Measurements from ENCODE around the gene SLC5A11.

- TF ChIP-seq CTCF (IDR thresholded peaks at IDR 0.05; ENCODE audit: insufficient read depth, low read depth, low read length) (no peak), EZH2 (IDR thresholded peaks at IDR 0.05; ENCODE audit: insufficient read depth, low read length) (no peak)
Observed at GRCh38 chr16:24822542-24822941, 23.2 kb upstream of the SLC5A11 start.
